Activated CD8-positive, alpha-beta memory T cell treated with anti-CD3 and anti-CD28 coated beads, Interleukin-2, amount 10 ng/mL, durations not matched to agents 7 days and 5 days (primary cell): ENCODE data around the gene RPP25L. TPM values are rescaled to one million over a fixed set of nuclear protein-coding genes. Genes with fewer than 3 reads are reported as not detected.

Experiments
- ATAC-seq: fragments of 150-1000 bp; cut with Tn5 transposase; one replicate; pipeline ENCODE4 v1.10.0; 2021; ENCODE audit warnings: moderate library complexity
- CTCF ChIA-PET: fragments of 350-600 bp; sonication (Branson Sonifier 250); formaldehyde crosslinking; loops from one replicate; lab custom pipeline; 2021; ENCODE audit warnings: antibody characterized with exemption; lab: Charles Lee
- DNase-seq: peaks from one replicate; pipeline ENCODE4 v3.0.0-alpha.2; 2020
- H3K27ac Mint-ChIP-seq: one replicate; pipeline ENCODE4 v1.8.0; 2021; ENCODE audit warnings: mild to moderate bottlenecking, mixed read lengths
- H3K27me3 Mint-ChIP-seq: one replicate; pipeline ENCODE4 v1.8.0; 2021; ENCODE audit warnings: mixed read lengths
- H3K36me3 Mint-ChIP-seq: one replicate; pipeline ENCODE4 v1.8.0; 2021; ENCODE audit warnings: mild to moderate bottlenecking, mixed read lengths
- H3K4me1 Mint-ChIP-seq: one replicate; pipeline ENCODE4 v1.8.0; 2021; ENCODE audit warnings: mixed read lengths
- H3K4me3 Mint-ChIP-seq: one replicate; pipeline ENCODE4 v1.8.0; 2021; ENCODE audit warnings: mild to moderate bottlenecking, moderate library complexity, mixed read lengths
- H3K9me3 Mint-ChIP-seq: one replicate; pipeline ENCODE4 v1.8.0; 2022; ENCODE audit warnings: low read depth, mixed read lengths
- total RNA-seq, 2 experiments: library from RNA; stranded (reverse); gene quantifications; one replicate each; pipeline ENCODE4 v1.2.3, GENCODE V29; 2021

Gene RPP25L
- total RNA-seq, 2 experiments from 2014 or later: 27.2 to 27.8 TPM

GRCh38 chr9:34620061-34620994 is 8.4 kb upstream of the RPP25L start, which contains the start of gene DCTN3:
TSS of gene DCTN3 (minus strand) at chr9:34620495. CDS start at chr9:34620464, 31 bp downstream.
- Mint-ChIP-seq H3K9me3 (no peaks in the 10 kb centered on the region), H3K4me1 (peaks cover 25% of the 10 kb centered on the region), H3K27me3 (peaks cover 28% of the 10 kb centered on the region), H3K27ac (peak within 1 kb of the TSS; percentile 81), H3K36me3 (peaks cover 6% of the 10 kb centered on the region), H3K4me3 (peak within 1 kb of the TSS; percentile 89)
- CTCF ChIA-PET: interaction anchor here (1.1 to 16.1 kb wide), 10 partner anchors 9 to 243 kb away, joined by 3 to 293 read pairs (median 7); partner anchors contain the start of genes ARID3C, CCL27, GALT and MYORG
- peak; percentile 97 for DNase-seq
- peak; percentile 99 for ATAC-seq

GRCh38 chr9:34615132-34615531 is 3.2 kb upstream of the RPP25L start:
- no peak for DNase-seq
- peaks cover 14% of the 10 kb centered on the region for H3K36me3 Mint-ChIP-seq
- no peak for ATAC-seq
- CTCF ChIA-PET: interaction anchor here (0.8 to 16.1 kb wide), 3 partner anchors 12 to 87 kb away, joined by 3 to 293 read pairs (median 10); partner anchors contain the start of genes ARID3C and SIGMAR1
- no peaks in the 10 kb centered on the region for H3K27me3 Mint-ChIP-seq
- no peak overlapping the region for H3K27ac Mint-ChIP-seq
- H3K4me1 Mint-ChIP-seq: peaks cover 37% of the 10 kb centered on the region
- H3K9me3 Mint-ChIP-seq: no peaks in the 10 kb centered on the region
- H3K4me3 Mint-ChIP-seq: no peak overlapping the region

GRCh38 chr9:34612788-34613390 is 992 bp upstream of the RPP25L start:
- Mint-ChIP-seq H3K36me3 (peaks cover 14% of the 10 kb centered on the region), H3K9me3 (no peaks in the 10 kb centered on the region), H3K27me3 (no peaks in the 10 kb centered on the region), H3K4me1 (peaks cover 23% of the 10 kb centered on the region), H3K4me3 (peak overlapping the region; percentile 82), H3K27ac (peak overlapping the region; percentile 83)
- DNase-seq (peak; percentile 83), ATAC-seq (peak; percentile 54)
- CTCF ChIA-PET: interaction anchor here (0.6 to 16.1 kb wide), 16 partner anchors 8 to 235 kb away, joined by 3 to 293 read pairs (median 5); partner anchors contain the start of genes ARID3C, DCTN3, GALT and SIGMAR1

GRCh38 chr9:34611251-34611810 is 566 bp downstream of the RPP25L start:
- H3K9me3 Mint-ChIP-seq: no peaks in the 10 kb centered on the region
- CTCF ChIA-PET: interaction anchor here (1.0 to 16.1 kb wide), 10 partner anchors 9 to 232 kb away, joined by 3 to 293 read pairs (median 5); partner anchors contain the start of genes ARID3C, DCTN3, GALT and SIGMAR1
- peaks cover 23% of the 10 kb centered on the region for H3K4me1 Mint-ChIP-seq
- H3K4me3 Mint-ChIP-seq: peak overlapping the region; percentile 82
- H3K36me3 Mint-ChIP-seq: peaks cover 10% of the 10 kb centered on the region
- ATAC-seq (no peak), DNase-seq (no peak)
- no peaks in the 10 kb centered on the region for H3K27me3 Mint-ChIP-seq
- peak overlapping the region; percentile 88 for H3K27ac Mint-ChIP-seq

GRCh38 chr9:34610434-34611206 is 1.3 kb downstream of the RPP25L start:
- CTCF ChIA-PET: interaction anchor here (1.0 to 16.1 kb wide), 7 partner anchors 8 to 232 kb away, joined by 3 to 293 read pairs (median 5); partner anchors contain the start of genes ARID3C, DCTN3 and SIGMAR1
- no peaks in the 10 kb centered on the region for H3K9me3 Mint-ChIP-seq
- no peak for ATAC-seq

DNA sequence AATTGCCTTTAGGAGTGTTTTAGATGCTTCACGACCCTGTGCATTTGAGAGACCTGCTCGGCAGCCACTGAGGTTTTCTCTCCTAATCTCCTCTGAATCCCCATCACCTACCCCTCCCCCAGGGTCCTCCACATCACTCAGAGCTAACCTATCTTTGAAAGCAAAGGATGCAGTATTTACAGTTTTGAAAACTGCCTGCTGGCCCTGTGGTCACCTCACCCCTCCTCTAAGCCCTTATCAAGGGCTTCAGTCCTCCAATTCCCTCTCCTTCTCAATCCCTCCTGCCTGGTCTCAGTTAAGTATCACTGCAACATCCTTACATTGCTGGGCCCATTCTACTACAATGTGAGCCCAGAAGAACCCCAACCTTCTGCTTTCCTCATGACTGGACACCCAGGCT is 4.6 kb downstream of the RPP25L start:
- DNase-seq (no peak), ATAC-seq (no peak)
- peaks cover 8% of the 10 kb centered on the region for H3K27me3 Mint-ChIP-seq
- peaks cover 14% of the 10 kb centered on the region for H3K4me1 Mint-ChIP-seq
- H3K27ac Mint-ChIP-seq: no peak overlapping the region
- CTCF ChIA-PET: interaction anchor here (1.3 to 6.3 kb wide), 3 partner anchors 12 to 29 kb away, joined by 3 to 55 read pairs (median 4); partner anchors contain the start of gene SIGMAR1
- H3K4me3 Mint-ChIP-seq: no peak overlapping the region
- H3K36me3 Mint-ChIP-seq: no peaks in the 10 kb centered on the region
- no peaks in the 10 kb centered on the region for H3K9me3 Mint-ChIP-seq

More at GRCh38 chr9:34610434-34611206, 1.3 kb downstream of the RPP25L start:
- Mint-ChIP-seq H3K27me3 (no peaks in the 10 kb centered on the region), H3K4me1 (peaks cover 23% of the 10 kb centered on the region), H3K36me3 (peaks cover 10% of the 10 kb centered on the region), H3K4me3 (peak overlapping the region; percentile 82), H3K27ac (no peak overlapping the region)
- DNase-seq: no peak

GRCh38 chr9:34606905-34607304 is 5.0 kb downstream of the RPP25L start:
- H3K27ac Mint-ChIP-seq: no peak overlapping the region
- no peak overlapping the region for H3K4me3 Mint-ChIP-seq
- H3K9me3 Mint-ChIP-seq: no peaks in the 10 kb centered on the region
- DNase-seq (no peak), ATAC-seq (no peak)
- CTCF ChIA-PET: interaction anchor here (1.3 to 6.3 kb wide), 3 partner anchors 12 to 29 kb away, joined by 3 to 55 read pairs (median 4); partner anchors contain the start of gene SIGMAR1
- peaks cover 12% of the 10 kb centered on the region for H3K4me1 Mint-ChIP-seq
- H3K36me3 Mint-ChIP-seq: no peaks in the 10 kb centered on the region
- H3K27me3 Mint-ChIP-seq: peaks cover 8% of the 10 kb centered on the region

DNA sequence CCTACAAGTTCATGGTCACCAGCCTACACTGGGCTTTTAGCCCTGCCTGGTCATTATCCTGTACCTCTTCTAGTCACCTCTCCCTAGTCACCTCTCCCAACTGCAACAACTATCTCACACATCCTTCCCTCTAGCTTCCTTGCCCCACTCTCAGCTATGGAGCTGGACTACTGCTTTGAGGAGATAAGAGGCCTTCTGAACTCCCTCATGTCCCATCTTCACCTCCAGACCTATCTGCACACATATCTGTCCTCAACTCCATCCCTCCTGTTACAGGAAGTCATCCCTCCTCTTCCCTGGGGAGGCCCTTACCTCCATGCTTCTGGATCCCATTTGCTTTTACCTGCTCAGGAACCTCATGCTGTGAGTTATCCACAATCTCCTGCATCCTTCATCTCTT is 5.7 kb downstream of the RPP25L start:
- no peak for DNase-seq
- no peak overlapping the region for H3K4me3 Mint-ChIP-seq
- no peaks in the 10 kb centered on the region for H3K36me3 Mint-ChIP-seq
- no peak overlapping the region for H3K27ac Mint-ChIP-seq
- CTCF ChIA-PET: interaction anchor here (1.3 to 6.3 kb wide), 5 partner anchors 11 to 202 kb away, joined by 3 to 55 read pairs (median 5); partner anchors contain the start of gene SIGMAR1
- no peaks in the 10 kb centered on the region for H3K9me3 Mint-ChIP-seq
- ATAC-seq: no peak
- H3K4me1 Mint-ChIP-seq: peaks cover 9% of the 10 kb centered on the region
- H3K27me3 Mint-ChIP-seq: peaks cover 12% of the 10 kb centered on the region

- DNase-seq (peak; percentile 86), ATAC-seq (peak; percentile 92)
- Mint-ChIP-seq H3K36me3 (no peaks in the 10 kb centered on the region), H3K4me3 (no peak overlapping the region), H3K4me1 (no peaks in the 10 kb centered on the region), H3K27me3 (peaks cover 12% of the 10 kb centered on the region), H3K9me3 (no peaks in the 10 kb centered on the region), H3K27ac (no peak overlapping the region)
- CTCF ChIA-PET: interaction anchor here (0.6 to 6.3 kb wide), 33 partner anchors 8 to 389 kb away, joined by 3 to 55 read pairs (median 4); partner anchors contain the start of genes ARID3C, DCTN3, GALT and RPP25L
These were observed 8.2 kb downstream of the RPP25L start for GRCh38 chr9:34603610-34604231.

GRCh38 chr9:34601937-34602573 is 9.8 kb downstream of the RPP25L start:
- H3K4me1 Mint-ChIP-seq: no peaks in the 10 kb centered on the region
- DNase-seq: no peak
- H3K9me3 Mint-ChIP-seq: no peaks in the 10 kb centered on the region
- no peak overlapping the region for H3K4me3 Mint-ChIP-seq
- no peak overlapping the region for H3K27ac Mint-ChIP-seq
- CTCF ChIA-PET: interaction anchor here (1.2 to 6.3 kb wide), 5 partner anchors 10 to 198 kb away, joined by 4 to 55 read pairs (median 17); partner anchors contain the start of genes ARID3C, RPP25L and SIGMAR1
- no peak for ATAC-seq
- H3K27me3 Mint-ChIP-seq: peaks cover 15% of the 10 kb centered on the region
- H3K36me3 Mint-ChIP-seq: no peaks in the 10 kb centered on the region

DNA sequence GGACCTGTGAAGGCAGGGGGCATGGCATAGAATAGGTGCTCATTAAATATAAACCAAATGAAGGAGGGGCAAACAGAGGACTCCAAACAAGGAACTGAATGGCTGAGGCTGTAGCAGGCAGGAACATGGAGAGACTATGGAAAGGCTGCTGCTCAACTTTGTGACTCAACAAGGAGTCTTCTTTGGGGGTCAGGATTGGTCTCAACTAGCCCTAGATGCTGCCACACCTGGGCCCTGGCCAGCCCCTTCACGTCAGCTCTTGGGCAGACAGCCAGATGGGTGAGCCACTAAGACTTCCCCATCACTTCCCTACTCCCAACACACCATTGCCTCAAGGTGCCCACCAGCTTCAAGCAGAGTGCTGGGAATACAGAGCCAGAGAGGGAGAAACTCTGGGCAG is 11.0 kb downstream of the RPP25L start:
- no peaks in the 10 kb centered on the region for H3K9me3 Mint-ChIP-seq
- H3K27ac Mint-ChIP-seq: no peak overlapping the region
- H3K4me3 Mint-ChIP-seq: no peak overlapping the region

More for the DNA sequence above, 11.0 kb downstream of the RPP25L start:
- Mint-ChIP-seq H3K4me1 (no peaks in the 10 kb centered on the region), H3K36me3 (no peaks in the 10 kb centered on the region), H3K27me3 (peaks cover 24% of the 10 kb centered on the region)
- ATAC-seq: no peak
- no peak for DNase-seq
- CTCF ChIA-PET: interaction anchor here (0.9 to 1.7 kb wide), 5 partner anchors 10 to 48 kb away, joined by 3 to 9 read pairs (median 3); partner anchors contain the start of gene RPP25L
